Bone marrow (tissue), 2 donors: Measurements from ENCODE around the gene MDFI.

ENCODE experiments used
- DNase-seq, 2 donors: peaks; one replicate each; lab custom pipeline; 2025; lab: John Stamatoyannopoulos, UW

MDFI gene

DNA sequence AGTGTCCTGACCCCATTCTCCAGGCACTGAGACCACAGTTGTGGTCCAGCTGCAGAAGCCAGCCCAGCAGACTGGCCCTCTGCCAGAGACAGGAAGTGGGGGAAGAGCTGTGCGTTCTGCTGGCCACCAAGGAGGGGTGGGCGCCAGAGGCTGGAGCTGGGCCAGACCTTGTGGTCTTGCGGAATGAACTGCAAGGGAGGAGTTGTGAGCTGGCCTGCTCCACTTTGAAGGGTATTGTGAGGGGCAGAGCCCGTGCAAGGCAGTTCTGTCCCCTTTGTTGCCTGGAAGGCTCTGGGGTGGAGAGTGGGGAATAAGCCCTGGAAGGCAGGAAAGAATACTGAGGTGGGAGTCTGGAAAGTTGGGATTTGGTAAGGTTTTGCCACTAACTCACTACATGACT is 3.6 kb upstream of the MDFI start:
- DNase-seq, result no peak

DNA sequence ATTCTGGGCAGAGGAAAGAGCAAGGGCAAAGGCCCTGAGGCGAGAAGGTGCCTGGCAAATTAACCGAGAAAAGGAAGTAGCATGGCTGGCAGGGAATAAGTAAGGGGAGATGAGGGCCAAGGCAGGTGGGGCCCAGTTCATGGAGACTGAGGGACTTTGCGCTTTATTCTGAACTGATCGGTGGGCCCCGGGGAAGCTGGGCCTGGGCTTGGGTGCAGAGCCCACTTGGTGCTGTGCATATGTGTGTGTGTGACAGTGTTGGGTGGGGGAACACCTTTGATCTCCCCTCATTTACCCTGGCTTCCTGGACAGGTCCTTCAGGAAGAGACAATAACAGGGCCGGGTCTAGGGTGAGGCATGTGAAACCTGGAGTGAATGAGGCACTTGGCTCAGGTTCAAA is 2.9 kb upstream of the MDFI start:
- DNase-seq, result no peak

DNA sequence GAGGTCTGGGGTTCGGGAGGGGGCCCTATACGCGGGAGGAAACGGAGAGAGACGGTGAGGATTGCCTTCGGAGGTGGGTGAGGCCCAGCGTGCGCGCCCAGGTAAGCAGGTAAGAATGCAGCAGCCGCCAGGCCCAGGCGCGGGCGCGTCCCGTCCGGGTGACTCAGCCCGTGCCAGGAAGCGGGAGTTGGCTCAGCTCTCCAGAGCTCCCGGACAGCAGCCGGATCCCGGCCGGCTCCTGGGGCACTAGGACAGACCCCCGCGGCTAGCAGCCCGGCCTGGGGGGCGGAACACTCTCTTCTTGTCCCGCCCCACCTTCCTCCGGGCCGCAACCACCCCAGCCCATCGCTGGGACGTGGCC is 1.5 kb upstream of the MDFI start:
- no peak for DNase-seq

DNA sequence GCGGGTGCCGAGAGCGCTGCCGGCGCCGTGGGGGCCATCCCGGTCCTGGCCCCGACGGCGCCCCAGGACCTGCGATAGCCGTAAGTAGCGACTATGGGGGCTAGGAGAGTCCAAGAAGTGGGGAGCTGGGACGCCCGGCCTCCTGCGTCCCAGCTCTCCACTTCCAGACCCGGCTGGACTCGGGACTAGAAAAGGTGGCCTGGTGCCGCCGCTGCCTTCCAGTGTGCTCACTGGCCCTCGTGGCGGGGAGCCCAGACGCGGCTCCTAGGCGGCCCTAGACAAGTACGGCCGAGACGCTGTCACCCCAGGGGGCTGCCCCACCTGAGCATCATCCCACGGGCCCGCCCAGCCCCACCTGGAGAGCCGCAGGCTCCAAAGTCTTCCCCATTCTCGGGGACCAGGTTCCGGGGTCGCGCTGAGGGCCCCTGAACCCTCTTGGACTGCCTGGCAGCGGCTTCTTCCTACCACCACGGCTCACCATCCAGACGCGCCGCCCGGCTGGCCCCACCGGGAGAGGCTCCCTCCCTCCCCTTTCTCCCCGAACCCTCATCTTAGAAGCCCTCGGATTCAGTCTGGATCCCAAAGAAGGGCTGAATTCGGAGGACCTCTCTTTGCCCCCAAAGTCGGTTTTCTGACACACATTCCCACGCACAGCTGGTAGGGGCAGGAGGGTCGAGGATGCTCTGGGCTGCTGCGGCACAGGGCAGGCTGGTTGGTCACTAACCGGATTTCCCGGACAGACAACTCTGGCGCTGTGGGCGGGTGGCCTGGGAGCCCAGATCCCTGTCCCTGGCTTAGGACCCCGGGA is 870 bp upstream of the MDFI start:
- no peak for DNase-seq

DNA sequence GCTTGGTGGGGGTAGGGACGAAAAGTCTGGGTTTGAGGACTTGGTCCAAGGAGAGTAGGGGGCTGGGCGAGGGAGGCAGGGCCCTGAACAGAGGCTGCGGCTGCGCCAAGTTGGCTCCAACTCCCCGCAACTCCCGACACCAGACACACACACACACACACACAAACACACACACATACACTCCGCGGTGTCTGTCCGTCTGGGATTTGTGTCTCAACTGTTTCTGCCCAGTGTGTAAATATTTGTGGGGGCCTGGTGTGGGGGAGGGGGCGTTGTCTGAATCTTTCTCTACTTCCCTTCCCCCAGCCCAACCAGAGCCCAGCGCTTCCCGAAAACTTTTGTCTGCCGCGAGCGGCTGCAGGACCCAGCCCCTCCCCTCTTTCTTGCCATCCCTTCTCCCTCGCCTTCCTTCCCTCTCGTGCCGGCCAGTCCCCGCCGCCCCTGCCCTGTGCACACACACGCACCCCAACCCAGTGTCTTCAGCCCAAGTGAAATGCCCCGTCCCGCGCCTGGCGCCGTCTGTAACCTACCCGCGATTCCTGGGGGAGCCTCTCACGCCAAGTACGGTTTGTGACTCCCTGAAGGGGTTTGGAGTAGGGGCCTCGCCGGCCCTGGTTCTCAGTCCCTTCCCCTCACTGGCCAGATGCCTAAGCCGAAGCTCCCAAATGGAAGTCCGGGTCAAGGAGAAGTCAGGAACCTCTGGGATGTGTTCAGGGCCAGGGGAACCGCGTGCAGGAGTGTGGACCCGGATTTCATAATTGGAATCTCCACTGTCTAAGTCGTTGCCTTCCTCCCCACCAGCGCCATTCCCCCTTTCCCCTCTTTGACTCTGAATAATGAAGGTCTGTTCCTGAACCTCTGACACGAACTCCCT is 904 bp downstream of the MDFI start:
- DNase-seq, result no peak

DNA sequence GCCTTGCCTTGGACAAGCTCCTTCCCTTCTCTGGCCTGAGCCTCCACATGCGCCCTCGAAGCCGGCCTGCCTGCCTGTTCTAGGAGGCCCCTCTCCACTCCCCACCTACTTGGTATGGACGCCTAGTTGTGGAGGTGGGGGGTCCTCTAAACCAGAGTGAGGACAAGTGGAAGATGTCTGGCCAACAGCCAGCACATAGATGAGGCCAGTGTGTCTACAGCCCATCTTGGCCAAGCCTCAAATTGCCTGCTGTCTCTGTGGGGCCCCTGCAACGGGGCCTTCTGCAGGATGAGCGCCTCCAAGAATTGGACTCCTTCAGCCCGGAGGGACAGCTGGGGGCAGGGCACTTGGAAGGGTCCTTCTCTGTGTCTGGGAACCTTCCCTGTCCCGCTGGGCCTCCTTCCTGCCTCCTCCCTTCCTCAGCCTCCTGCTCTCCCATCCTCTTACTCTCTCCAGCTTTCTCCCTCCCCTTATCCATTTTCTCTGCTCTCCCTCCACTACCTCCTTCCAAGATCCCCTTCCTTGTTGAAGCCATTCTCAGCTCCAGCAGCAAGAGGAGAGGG is 1.6 kb downstream of the MDFI start:
- DNase-seq, result no peak

DNA sequence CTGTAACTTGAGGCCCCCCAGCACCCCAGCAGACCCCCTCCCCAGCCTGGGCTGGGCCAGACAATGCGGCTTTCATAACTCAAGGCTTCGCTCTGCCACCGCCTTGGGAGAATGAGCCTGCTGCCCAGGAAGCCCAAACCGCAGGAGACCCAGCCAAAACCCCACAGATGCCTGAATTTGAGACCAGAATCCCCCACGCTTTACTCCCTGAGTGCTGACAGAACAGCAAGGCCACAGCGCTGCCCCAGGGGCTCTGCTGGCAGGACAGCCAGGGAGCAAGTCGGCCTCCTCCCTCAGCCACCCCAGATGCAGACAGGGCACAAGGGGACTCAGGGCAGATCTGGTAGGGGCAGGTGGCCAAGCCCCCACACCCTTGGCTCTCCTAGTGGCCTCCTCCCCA is 2.2 kb downstream of the MDFI start:
- no peak for DNase-seq

DNA sequence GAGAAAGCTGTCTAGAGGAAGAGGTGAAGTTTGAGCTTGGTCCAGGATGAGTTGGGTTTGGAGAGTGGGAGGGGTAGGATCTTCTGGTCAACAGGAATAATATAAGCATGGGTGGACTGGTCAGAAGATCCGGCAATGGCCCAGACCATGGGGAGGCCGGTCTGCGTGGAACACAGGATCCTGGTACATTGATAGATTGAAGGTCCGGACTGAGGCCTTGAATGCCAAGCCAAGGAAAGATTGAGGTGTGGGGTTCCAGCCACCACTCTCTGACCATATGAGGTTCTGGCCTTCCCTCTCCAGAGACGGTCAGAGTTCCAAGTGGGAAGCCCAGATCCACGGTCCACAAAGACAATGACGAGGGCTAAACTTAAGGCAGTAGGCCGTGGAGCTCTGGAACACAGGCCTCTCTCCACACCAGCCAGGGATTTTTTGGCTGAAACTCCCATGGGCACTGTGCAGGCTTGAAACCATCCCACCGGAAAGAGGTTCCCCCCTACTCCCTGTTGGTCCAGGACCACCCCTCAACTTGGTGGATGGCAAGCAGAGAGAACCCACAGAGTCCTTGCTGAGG is 3.2 kb downstream of the MDFI start:
- DNase-seq, result no peak

DNA sequence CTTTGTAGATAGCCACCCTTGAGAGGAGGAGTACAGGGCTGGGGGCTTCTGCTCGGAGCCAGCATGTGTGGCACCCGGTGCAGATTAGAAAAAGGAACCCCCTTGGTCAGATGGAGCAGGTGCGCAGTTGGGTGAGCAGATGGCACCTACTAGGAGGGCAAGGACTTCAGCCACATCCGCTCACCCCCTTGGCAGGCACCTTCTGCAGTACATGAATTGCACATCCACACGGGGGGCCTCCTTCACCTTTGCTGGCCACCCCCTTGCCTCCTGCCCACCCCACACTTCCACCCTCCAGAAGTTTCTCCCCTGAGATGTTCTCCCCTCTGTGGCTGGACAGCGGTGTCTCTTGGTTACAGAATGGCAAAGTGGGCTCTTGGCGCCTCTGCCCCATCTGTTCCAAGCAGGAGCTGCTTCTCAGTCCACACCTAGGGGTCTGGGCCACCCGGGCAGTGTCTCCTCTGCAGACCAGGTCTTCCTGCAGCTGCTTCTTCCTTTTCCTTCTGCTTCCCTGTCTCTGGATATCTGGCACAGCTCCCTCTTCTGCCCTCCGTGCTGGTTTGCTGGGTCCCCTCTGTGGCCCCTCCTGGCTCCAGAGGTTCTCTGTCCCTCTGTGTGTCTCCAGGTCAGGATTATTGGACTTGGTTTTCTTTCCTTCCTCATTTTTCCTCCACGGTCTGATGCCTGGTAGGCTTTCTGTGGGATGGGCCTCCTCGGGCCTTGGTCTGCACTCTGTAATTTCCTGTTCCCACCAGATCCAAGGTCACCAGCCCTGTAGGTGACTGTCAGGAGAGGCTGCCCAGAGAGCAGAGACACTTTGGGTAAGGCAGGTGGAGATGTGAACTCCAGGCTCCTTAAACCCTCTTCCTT is 4.1 kb downstream of the MDFI start:
- DNase-seq, result no peak

DNA sequence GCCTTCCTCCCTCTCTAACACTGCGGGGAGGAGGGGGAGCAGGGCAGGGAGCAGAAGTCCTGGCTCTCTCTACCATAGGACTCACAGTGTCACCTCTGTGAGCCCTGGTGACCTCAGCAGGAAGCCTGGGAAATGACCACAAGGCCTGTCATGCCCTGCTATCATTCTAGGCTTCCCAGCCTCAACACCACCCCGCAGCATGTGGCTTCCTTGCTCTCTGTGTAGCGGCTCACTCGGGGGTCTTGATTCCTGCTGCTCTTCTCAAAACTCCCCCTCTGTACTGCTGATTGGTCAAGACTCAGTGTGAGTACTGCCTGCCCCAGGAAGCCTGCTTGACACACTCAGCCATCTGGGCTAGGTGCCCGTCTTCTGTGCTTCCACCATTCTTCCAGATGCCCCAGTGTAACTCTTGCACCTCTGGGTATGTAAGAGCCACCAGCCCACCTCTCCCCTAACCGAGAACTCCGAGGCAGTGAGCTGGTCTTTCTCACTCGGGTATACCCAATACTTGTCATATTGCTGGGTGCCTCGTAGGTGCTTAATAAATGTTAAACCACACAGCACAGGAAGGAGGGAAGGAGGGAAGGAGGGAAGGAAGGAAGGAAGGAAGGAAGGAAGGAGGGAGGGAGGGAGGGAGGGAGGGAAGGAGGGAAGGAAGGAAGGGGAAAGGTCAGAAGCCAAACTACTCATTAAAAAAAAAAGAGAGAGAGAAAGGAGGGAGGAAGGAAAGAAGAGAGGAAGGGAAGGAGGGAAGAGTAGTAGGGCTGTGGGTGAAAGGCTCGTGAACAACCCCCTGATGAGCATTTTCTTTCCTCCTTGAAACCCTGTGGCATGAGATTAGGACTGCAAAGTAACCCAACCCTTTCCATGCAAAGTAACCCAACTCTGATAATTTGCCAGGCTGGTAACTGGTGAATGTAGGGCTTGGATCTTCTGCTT is 5.0 kb downstream of the MDFI start:
- no peak for DNase-seq

DNA sequence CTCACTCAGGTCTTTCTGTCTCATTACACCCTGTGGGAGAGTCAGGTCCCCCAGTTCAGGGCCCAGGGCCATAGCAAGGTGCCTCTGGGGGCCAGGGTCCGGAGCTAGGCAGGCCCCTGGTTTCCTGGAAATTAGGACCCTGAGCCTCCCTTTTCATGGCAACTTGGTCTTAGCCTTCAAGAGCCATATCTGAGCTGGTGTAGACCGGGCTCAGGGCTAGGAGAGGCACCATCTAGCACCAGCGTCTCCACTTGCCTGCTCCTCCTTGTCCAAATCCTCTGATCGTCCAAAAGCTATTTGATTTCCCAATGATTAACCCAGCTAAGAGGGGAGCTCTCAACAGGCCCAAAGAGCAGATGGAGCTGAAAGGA is 5.6 kb downstream of the MDFI start:
- no peak for DNase-seq

DNA sequence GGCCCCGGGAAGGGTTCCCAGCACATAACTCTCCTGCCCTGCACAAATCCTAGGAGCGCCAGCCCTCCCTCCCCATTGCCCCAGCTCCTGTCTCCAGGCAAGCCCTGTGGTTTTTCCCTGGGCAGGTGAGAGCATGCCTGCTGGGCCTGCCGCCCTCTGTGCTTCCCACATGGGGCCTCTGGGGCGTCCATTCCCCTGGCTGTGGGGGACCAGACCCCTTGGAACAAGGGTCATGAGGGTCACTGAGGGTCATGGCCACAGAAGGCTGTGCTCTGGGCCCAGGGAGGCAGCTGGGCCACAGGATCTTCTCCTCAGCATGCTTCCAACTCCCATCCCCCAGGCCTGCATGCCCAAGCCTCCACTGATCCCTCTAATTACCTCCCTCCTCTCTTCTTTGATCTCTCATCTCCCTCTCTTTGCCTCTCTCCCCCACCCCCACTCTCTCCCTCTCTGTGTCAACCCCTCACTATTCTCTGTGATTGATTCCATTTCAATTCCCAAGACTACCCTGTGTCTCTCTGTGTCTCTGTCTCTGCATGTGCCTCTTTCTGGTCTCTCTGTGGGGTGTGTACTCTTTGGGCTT is 6.1 kb downstream of the MDFI start:
- DNase-seq, result no peak

DNA sequence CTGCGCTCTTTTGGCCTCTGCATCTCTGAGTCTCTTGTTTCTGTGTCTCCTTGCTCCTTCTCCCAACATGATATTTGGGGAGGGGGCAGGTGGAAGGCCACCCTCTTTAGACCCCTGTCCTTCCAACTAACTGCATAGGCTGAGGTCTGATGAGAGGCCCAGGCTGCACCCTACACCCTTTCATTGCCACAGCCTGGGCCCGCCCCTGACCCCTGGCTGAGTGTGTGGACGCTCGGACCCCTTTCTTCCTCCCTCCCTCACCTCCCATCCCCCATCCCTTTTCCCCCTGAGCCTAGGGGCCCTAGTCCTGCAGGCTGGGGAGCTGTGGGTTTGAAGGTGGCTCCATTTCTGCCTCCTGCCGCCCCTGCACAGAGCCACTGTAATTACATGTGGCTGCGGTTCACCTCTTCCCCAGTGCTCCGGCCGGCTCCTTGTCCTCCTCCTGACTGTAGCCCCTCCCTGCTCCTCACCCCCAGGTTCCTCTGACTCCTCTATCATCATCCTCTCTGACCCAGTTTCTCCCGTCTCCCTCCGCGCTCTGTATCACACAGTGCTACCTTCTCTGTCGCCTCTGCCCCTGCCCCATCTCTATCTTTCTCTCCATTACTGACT is 6.8 kb downstream of the MDFI start:
- no peak for DNase-seq

DNA sequence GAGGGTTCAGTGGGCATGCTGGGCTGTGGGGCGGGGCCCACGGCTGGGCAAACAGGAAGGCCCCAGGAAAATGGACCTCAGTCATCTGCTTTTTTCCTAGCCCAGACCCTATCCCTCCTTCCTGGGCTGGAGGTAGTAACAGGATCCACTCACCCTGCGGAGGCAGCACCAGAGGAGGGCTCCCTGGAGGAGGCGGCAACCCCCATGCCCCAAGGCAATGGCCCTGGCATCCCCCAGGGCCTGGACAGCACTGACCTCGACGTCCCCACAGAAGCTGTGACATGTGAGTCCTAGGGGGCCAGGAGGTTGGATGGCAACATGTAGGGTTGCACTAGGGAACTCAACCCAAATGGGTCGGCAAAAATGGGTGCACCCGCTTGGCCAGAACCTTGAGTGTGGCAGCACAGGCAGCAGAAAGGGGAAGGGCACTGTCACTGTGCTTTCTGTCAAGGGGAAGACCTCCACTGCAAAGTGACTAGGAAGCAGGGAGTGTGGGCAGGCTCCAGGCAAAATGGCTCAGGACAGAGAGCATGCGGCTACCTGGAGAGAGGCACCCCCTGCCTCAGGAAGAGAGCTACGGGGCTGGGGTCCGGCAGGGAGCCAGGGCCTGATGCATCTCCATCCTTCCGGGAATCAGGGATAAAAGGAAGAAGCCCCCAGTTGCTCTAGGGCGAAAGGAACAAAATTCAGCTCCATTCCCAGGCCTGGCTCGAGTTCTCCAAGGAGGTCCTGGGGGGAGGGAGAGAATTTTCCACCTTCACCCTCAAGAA is 7.9 kb downstream of the MDFI start:
- DNase-seq, result no peak

DNA sequence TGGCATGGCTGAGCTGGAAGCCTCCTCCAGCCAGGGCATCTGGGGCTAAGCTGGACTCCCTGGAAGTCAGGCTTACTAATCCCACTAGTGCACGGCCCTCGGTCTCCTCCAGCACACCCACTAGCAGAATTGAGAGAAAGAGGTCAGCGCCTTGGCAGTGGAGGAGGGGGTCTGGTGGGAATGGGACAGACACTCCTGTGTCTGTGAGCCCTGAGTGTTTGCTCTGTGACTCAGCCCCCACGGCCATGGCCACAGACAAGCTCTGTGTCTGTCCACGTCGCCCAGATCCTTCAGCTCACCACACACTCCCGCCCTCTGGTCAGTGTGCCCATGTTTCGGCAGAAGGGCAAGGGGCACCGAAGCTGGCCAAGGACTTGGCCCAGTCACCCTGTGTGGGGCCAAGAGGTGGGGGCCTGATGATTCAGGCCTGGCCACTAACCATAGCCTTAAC is 8.8 kb downstream of the MDFI start:
- no peak for DNase-seq

DNA sequence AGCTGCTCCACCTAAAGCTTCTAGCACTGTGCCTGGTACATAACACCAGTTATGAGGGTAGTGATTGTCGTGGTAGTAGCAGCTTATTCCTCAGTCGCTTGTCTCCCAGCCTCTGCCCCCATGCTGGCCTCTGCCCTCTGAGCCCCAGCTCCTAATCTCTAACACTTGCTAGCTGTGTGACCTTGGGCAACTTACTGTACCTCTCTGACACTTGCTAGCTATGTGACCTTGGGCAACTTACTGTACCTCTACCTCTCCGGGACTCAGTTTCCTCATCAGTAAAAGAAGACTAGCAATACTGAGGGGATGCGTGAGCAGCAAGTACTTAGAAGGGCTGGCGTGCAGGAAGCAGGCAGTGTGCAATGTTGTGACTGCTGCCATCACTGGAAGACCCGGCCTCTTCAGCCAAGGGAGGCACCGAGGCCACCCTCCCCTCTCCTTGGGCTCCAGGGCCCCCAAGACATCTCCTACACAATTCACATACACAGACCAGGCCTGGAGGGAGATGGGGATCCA is 9.9 kb downstream of the MDFI start:
- DNase-seq, result no peak

DNA sequence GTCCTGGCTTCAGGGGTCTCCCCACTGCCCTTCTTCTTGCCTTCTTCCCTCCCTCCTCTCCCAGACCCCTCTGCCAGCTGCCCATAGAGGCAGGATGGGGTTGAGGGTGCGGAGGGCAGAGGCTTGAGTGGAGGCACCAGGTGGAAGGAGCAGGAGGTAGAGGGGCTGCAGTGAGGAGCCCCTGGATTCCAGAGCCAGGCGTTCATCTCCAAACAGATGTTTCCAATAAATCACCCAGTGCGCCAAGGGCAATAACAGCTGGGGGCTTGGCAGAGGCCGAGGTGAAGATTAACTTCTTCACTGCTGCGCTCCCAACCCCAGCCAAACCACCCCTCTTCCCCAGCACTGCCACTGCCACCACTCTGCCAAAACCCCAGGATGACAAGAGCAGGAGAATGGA is 10.7 kb downstream of the MDFI start:
- DNase-seq, result no peak

DNA sequence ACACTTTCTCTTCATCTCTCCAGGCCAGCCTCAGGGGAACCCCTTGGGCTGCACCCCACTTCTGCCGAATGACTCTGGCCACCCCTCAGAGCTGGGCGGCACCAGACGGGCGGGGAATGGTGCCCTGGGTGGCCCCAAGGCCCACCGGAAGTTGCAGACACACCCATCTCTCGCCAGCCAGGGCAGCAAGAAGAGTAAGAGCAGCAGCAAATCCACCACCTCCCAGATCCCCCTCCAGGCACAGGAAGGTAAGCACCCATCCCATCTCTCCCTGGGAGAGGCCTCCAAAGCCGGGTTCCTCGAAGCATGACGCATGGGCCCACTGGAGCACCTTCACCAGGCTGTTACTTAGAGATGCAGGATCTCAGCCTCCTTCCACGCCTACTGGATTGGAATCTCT is 11.3 kb downstream of the MDFI start:
- no peak for DNase-seq

DNA sequence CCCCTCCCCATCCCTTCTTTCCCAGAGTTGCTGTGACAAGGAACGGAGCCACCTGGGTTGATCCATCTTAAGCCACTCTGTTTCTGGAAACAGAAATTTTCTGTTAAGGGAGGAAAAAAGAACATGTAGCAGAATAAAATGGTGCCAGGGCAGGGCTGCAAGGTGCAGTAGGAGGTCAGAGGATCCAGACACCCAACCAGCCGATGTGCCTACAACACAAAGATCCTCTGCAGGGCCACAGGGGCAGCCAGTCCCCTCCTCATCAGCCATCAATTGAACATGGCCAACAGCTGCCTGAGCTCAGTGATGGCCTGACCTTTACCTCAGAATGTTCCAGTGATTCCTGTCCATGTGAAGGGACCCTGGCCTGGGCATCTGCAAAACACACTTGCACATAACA is 11.9 kb downstream of the MDFI start:
- no peak for DNase-seq
